ENCODE data around the gene TRAM1L1.
A peak's percentile ranks its signal among the peaks of the same experiment; 100 is the strongest.

Gene TRAM1L1
- total RNA-seq: 0 reads per million in 2 donors

DNA sequence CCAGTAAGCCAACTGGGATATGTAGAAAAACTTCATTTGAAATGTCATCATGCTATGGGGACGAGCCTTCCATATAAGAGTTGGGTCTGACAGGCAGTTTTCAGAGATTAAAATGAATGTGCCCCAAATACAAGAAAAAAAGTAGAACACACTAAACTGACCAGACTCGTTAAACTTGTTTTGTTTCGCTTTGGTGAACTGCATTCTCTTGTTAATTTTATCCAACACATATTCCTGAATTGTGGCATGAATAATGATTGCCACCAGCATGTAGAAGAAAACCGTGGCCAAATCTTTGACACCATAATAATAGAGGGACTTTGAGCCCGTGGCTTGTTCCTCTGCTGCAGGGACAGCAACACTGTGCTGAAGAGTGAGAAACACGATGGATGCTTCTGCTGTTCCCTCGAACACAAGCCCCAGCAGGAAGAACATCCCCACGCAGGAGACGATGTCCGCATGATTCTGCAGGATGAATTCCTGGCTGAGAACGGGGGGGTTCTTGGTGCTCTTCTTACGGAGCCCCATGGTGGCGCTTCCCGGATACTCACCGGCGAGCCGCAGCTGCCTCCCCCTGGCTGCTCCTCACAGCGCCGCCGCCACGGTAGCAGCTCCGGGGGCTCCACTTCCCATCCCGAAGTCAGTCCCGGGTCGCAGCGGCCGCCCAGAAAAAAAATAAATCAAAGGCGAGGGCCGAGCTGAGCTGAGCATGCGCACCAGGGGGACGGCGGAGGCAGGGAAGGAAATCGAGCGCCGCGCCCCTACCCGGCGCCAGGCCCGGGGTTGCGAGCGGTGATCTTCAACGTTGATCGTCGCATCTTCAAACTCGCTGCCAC is at the start of gene TRAM1L1:
TRAM1L1 (minus strand) TSS at position 711 of the 836 bp plus-strand sequence; CDS start at position 528, 183 bp downstream.
- peak in 1 of 5 experiments; percentile 55 for DNase-seq

GRCh38 chr4:117134386-117134785 is 49.0 kb upstream of the TRAM1L1 start:
- DNase-seq: peak in 1 of 5 experiments; percentile 1

GRCh38 chr4:117096886-117097285 is 11.5 kb upstream of the TRAM1L1 start:
- DNase-seq: no peak

DNA sequence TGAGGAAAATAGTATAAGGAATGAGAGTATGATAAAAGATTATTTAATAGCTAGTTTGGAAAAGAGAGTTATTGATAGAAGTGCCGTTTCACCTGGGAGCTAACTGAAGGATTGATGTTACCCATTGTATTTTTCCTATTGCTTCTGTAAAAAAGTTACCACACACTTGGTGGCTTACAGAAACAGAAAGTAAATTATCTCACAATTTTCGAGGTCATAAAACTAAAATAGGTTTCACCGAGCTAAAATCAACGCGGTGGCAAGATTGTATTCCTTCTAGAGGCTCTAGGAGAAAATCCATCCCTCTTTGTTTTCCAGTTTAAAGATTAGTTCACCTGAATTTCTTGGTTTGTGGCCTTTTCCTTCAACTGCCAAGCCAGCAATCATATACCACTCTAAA is 11.1 kb upstream of the TRAM1L1 start:
- DNase-seq: no peak

GRCh38 chr4:117093571-117093970 is 8.2 kb upstream of the TRAM1L1 start:
- no peak for DNase-seq

- DNase-seq: no peak
Observed at GRCh38 chr4:117077760-117078159, 7.6 kb downstream of the TRAM1L1 start.

DNA sequence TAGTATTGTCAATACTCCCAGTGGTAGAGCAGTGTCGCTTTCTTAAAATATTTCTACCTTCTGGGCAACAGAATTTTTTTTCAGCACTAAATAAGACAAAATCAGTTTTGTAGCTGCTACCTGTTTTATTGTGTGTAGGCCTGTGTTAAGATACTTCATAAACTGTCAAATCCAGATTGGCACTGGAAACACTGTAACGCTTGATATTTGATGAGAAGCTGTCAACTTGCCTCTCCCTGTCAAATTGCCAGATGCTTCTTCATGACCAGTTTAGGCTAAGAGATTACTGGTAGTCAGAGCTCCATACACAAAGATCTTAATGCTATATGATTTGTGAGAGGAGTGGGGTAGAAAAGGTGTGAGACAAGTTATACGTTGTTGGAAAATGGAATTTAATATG is 17.3 kb downstream of the TRAM1L1 start:
- DNase-seq: no peak

GRCh38 chr4:117063961-117064696 is 21.2 kb downstream of the TRAM1L1 start:
- no peak for DNase-seq

- DNase-seq: no peak
Observed at GRCh38 chr4:117042962-117043361, 42.4 kb downstream of the TRAM1L1 start.
